ENCODE measurements around the gene KIF14.

DNA sequence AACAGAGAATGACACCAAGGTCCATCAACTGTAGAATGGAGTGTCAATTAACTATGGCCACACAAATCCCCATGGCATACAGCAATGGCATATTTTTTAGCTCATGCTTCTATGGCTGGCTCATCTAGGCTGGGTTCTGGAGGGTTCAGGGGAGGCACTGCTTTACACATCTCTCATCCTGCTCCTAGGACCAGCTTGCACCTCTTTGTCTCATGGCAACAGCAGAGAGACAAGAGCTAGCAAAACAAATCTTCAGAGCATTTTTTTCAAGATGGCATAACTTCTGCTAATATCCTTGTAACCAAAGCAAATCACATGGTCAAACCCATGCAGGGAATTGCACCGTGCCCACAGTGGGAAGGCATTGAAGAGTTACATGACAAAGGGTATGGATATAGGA lies 82.4 kb downstream of the KIF14 start:
- no peak for TF ChIP-seq TEAD4 (IDR thresholded peaks at IDR 0.05)
- no peak for TF ChIP-seq YY1 (IDR thresholded peaks at IDR 0.05; ENCODE audit: low read depth)
- no peak for TF ChIP-seq CEBPB (IDR thresholded peaks at IDR 0.05)
- TF ChIP-seq, protein P1, sequence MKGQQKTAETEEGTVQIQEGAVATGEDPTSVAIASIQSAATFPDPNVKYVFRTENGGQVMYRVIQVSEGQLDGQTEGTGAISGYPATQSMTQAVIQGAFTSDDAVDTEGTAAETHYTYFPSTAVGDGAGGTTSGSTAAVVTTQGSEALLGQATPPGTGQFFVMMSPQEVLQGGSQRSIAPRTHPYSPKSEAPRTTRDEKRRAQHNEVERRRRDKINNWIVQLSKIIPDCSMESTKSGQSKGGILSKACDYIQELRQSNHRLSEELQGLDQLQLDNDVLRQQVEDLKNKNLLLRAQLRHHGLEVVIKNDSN (IDR thresholded peaks at IDR 0.05) = no peak
- no peak for TF ChIP-seq TAF1 (IDR thresholded peaks at IDR 0.05; ENCODE audit: low read depth)
- TF ChIP-seq RAD21 (IDR thresholded peaks at IDR 0.05; ENCODE audit: low read depth) = no peak

Measured in Ishikawa (cell line).